Neural progenitor cell (in vitro differentiated cells): ENCODE results near the gene MYOM1. TPM values are rescaled to one million over a fixed set of nuclear protein-coding genes. Genes with fewer than 3 reads are reported as not detected.

Experiments used
- DNase-seq: peaks from one replicate; pipeline ENCODE4 v3.0.0-alpha.2; 2016; ENCODE audit warnings: low spot score
- H2AFZ ChIP-seq: fragments of 200-600 bp; sonication (generic); replicated peaks from 2 replicates; pipeline ENCODE4 v1.6.1; 2016; ENCODE audit warnings: antibody characterized with exemption
- H3F3A ChIP-seq: fragments of 200-600 bp; sonication (generic); 2 replicates; pipeline ENCODE4 v1.6.1; 2016; ENCODE audit warnings: antibody characterized with exemption, low read depth
- H3K27ac ChIP-seq: fragments of 200-600 bp; sonication (generic); 2 replicates; pipeline ENCODE4 v1.5.1; 2016; ENCODE audit warnings: mild to moderate bottlenecking
- H3K27me3 ChIP-seq: fragments of 200-600 bp; sonication (generic); 2 replicates; pipeline ENCODE4 v1.6.1; 2016; ENCODE audit warnings: mild to moderate bottlenecking, moderate library complexity
- H3K36me3 ChIP-seq: fragments of 200-600 bp; sonication (generic); 2 replicates; pipeline ENCODE4 v1.5.1; 2016
- H3K4me1 ChIP-seq: fragments of 200-600 bp; sonication (generic); 2 replicates; pipeline ENCODE4 v1.6.1; 2016; ENCODE audit warnings: mixed run types
- H3K4me2 ChIP-seq: fragments of 200-600 bp; sonication (generic); 2 replicates; pipeline ENCODE4 v1.6.1; 2016
- H3K4me3 ChIP-seq: fragments of 200-600 bp; sonication (generic); 2 replicates; pipeline ENCODE4 v1.5.1; 2016
- H3K79me2 ChIP-seq: fragments of 200-600 bp; sonication (generic); 2 replicates; pipeline ENCODE4 v1.6.1; 2016; ENCODE audit warnings: low read depth
- H3K9ac ChIP-seq: fragments of 200-600 bp; sonication (generic); 2 replicates; pipeline ENCODE4 v1.6.1; 2016
- H3K9me3 ChIP-seq: fragments of 200-600 bp; sonication (generic); 2 replicates; pipeline ENCODE4 v1.5.1; 2016; ENCODE audit warnings: low read depth
- H4K20me1 ChIP-seq: fragments of 200-600 bp; sonication (generic); 2 replicates; pipeline ENCODE4 v1.6.1; 2016; ENCODE audit warnings: low read depth
- H3K27ac Mint-ChIP-seq: 3 replicates; pipeline ENCODE4 v1.8.0; 2021; ENCODE audit warnings: mixed read lengths
- H3K27me3 Mint-ChIP-seq: 2 replicates; pipeline ENCODE4 v1.8.0; 2022; ENCODE audit warnings: low read depth, mild to moderate bottlenecking, inconsistent platforms, moderate library complexity, mixed read lengths; ENCODE audit not compliant: insufficient read depth
- H3K36me3 Mint-ChIP-seq: 3 replicates; pipeline ENCODE4 v1.8.0; 2021; ENCODE audit warnings: mixed read lengths
- H3K4me1 Mint-ChIP-seq: 3 replicates; pipeline ENCODE4 v1.8.0; 2021; ENCODE audit warnings: mixed read lengths
- H3K4me3 Mint-ChIP-seq: 3 replicates; pipeline ENCODE4 v1.8.0; 2021; ENCODE audit warnings: mild to moderate bottlenecking, moderate library complexity, mixed read lengths
- H3K9me3 Mint-ChIP-seq: 3 replicates; pipeline ENCODE4 v1.8.0; 2020; ENCODE audit warnings: mixed read lengths
- CTCF ChIP-seq: fragments of 200-600 bp; sonication (generic); IDR thresholded peaks from 2 replicates; pipeline ENCODE4 v1.5.1; 2017; ENCODE audit warnings: antibody characterized with exemption, mild to moderate bottlenecking
- EZH2 ChIP-seq: fragments of 200-600 bp; sonication (generic); IDR thresholded peaks from 2 replicates; pipeline ENCODE4 v1.6.1; 2017; ENCODE audit warnings: antibody characterized with exemption, mild to moderate bottlenecking, moderate library complexity
- EZH2phosphoT487 ChIP-seq: fragments of 200-600 bp; sonication (generic); IDR thresholded peaks from 2 replicates; pipeline ENCODE4 v1.6.1; 2017; ENCODE audit warnings: antibody characterized with exemption
- total RNA-seq: library from RNA; depleted of rRNA; stranded (reverse); fragments of >200 nt; gene quantifications from 2 replicates; pipeline ENCODE4 v1.2.3, GENCODE V29; 2015; ENCODE audit warnings: low replicate concordance

The MYOM1 gene
- total RNA-seq, 1 donor from 2014 or later: 0.45 TPM

GRCh38 chr18:3192286-3192685, 27.5 kb downstream of the MYOM1 start:
- Histone ChIP-seq H3K4me3 (no peak overlapping the region), H3K36me3 (no peaks in the 10 kb centered on the region), H3K9me3 (no peaks in the 10 kb centered on the region), H3K27ac (no peak overlapping the region), H3K79me2 (no peaks in the 10 kb centered on the region), H4K20me1 (no peaks in the 10 kb centered on the region), H3F3A (no peaks in the 10 kb centered on the region), H3K4me2 (no peak overlapping the region), H3K4me1 (no peaks in the 10 kb centered on the region), H3K9ac (no peak overlapping the region), H2AFZ (no peak overlapping the region), H3K27me3 (no peaks in the 10 kb centered on the region)
- Mint-ChIP-seq H3K36me3 (no peaks in the 10 kb centered on the region), H3K4me3 (no peak overlapping the region), H3K9me3 (no peaks in the 10 kb centered on the region), H3K27me3 (peaks cover 2% of the 10 kb centered on the region), H3K27ac (no peak overlapping the region), H3K4me1 (no peaks in the 10 kb centered on the region)
- DNase-seq: no peak
- no peak for TF ChIP-seq EZH2
- TF ChIP-seq EZH2phosphoT487: no peak
- TF ChIP-seq CTCF: no peak

- no peak for TF ChIP-seq EZH2
- TF ChIP-seq CTCF: no peak
- no peak for TF ChIP-seq EZH2phosphoT487
- no peak overlapping the region for H3K27ac Mint-ChIP-seq
- H3K9me3 ChIP-seq: no peaks in the 10 kb centered on the region
- H3K4me1 Mint-ChIP-seq: no peaks in the 10 kb centered on the region
- no peak overlapping the region for H3K4me3 Mint-ChIP-seq
- H3K27me3 ChIP-seq: no peaks in the 10 kb centered on the region
- H3K9me3 Mint-ChIP-seq: no peaks in the 10 kb centered on the region
- no peaks in the 10 kb centered on the region for H3K36me3 ChIP-seq
- no peaks in the 10 kb centered on the region for H3K4me1 ChIP-seq
- no peak overlapping the region for H3K4me3 ChIP-seq
- no peaks in the 10 kb centered on the region for H3K79me2 ChIP-seq
- no peak overlapping the region for H2AFZ ChIP-seq
- no peaks in the 10 kb centered on the region for H3K36me3 Mint-ChIP-seq
- H3F3A ChIP-seq: no peaks in the 10 kb centered on the region
- H3K27ac ChIP-seq: no peak overlapping the region
- H3K9ac ChIP-seq: no peak overlapping the region
- DNase-seq: no peak
- peaks cover 2% of the 10 kb centered on the region for H3K27me3 Mint-ChIP-seq
- H4K20me1 ChIP-seq: no peaks in the 10 kb centered on the region
- H3K4me2 ChIP-seq: no peak overlapping the region
These were observed 29.2 kb downstream of the MYOM1 start for GRCh38 chr18:3190610-3191009.

GRCh38 chr18:3189884-3190283, 29.9 kb downstream of the MYOM1 start:
- Histone ChIP-seq H3K79me2 (no peaks in the 10 kb centered on the region), H2AFZ (no peak overlapping the region), H3K27me3 (no peaks in the 10 kb centered on the region), H3K36me3 (no peaks in the 10 kb centered on the region), H3K4me1 (no peaks in the 10 kb centered on the region), H3K4me2 (no peak overlapping the region), H3K27ac (no peak overlapping the region), H4K20me1 (no peaks in the 10 kb centered on the region), H3F3A (no peaks in the 10 kb centered on the region), H3K4me3 (no peak overlapping the region), H3K9ac (no peak overlapping the region), H3K9me3 (no peaks in the 10 kb centered on the region)
- no peaks in the 10 kb centered on the region for H3K4me1 Mint-ChIP-seq
- no peak overlapping the region for H3K4me3 Mint-ChIP-seq
- no peaks in the 10 kb centered on the region for H3K9me3 Mint-ChIP-seq
- no peaks in the 10 kb centered on the region for H3K36me3 Mint-ChIP-seq
- H3K27ac Mint-ChIP-seq: no peak overlapping the region
- TF ChIP-seq EZH2phosphoT487: no peak
- TF ChIP-seq EZH2: no peak
- TF ChIP-seq CTCF: no peak
- DNase-seq: no peak
- peaks cover 2% of the 10 kb centered on the region for H3K27me3 Mint-ChIP-seq
